Smooth muscle cell (in vitro differentiated cells): ENCODE measurements around the gene TACC2. TPM values are rescaled to one million over a fixed set of nuclear protein-coding genes. Genes with fewer than 3 reads are reported as not detected.
"Not testable (repeated sequence)": the region's sequence is repeated elsewhere in the genome, so short reads cannot be mapped to it uniquely, and the experiment has no call there.

Experiments
- DNase-seq: peaks from one replicate; lab custom pipeline; 2025; ENCODE audit not compliant: unreplicated experiment; lab: John Stamatoyannopoulos, UW
- H2AFZ ChIP-seq: fragments of 200-600 bp; sonication (generic); 2 replicates; pipeline ENCODE4 v1.6.0; 2016; ENCODE audit warnings: antibody characterized with exemption, low read depth, mild to moderate bottlenecking
- H3F3A ChIP-seq: fragments of 200-600 bp; sonication (generic); 2 replicates; pipeline ENCODE4 v1.6.0; 2017; ENCODE audit warnings: antibody characterized with exemption, low read depth
- H3K27ac ChIP-seq: fragments of 200-600 bp; sonication (generic); 2 replicates; pipeline ENCODE4 v1.5.1; 2016; ENCODE audit warnings: low read depth, mild to moderate bottlenecking
- H3K27me3 ChIP-seq: fragments of 200-600 bp; sonication (generic); 2 replicates; pipeline ENCODE4 v1.6.1; 2016; ENCODE audit warnings: low read depth, mild to moderate bottlenecking
- H3K36me3 ChIP-seq: fragments of 200-600 bp; sonication (generic); 2 replicates; pipeline ENCODE4 v1.5.1; 2016; ENCODE audit warnings: low read depth
- H3K4me1 ChIP-seq: fragments of 200-600 bp; sonication (generic); 2 replicates; pipeline ENCODE4 v1.5.1; 2016; ENCODE audit warnings: low read depth
- H3K4me2 ChIP-seq: fragments of 200-600 bp; sonication (generic); 2 replicates; pipeline ENCODE4 v1.6.0; 2016; ENCODE audit warnings: mild to moderate bottlenecking
- H3K4me3 ChIP-seq: fragments of 200-600 bp; sonication (generic); 2 replicates; pipeline ENCODE4 v1.5.1; 2016; ENCODE audit warnings: mild to moderate bottlenecking
- H3K79me2 ChIP-seq: fragments of 200-600 bp; sonication (generic); 2 replicates; pipeline ENCODE4 v1.6.0; 2016; ENCODE audit warnings: low read depth, mild to moderate bottlenecking
- H3K9ac ChIP-seq: fragments of 200-600 bp; sonication (generic); 2 replicates; pipeline ENCODE4 v1.6.0; 2016; ENCODE audit warnings: low read depth
- H3K9me3 ChIP-seq: fragments of 200-600 bp; sonication (generic); replicated peaks from 2 replicates; pipeline ENCODE4 v1.5.1; 2016; ENCODE audit warnings: low read depth
- H4K20me1 ChIP-seq: fragments of 200-600 bp; sonication (generic); 2 replicates; pipeline ENCODE4 v1.6.0; 2016; ENCODE audit warnings: low read depth
- WGBS: methylation state at CpG from one replicate; pipeline ENCODE4 v1.1.7; 2016; ENCODE audit warnings: low lambda C conversion rate; 5-methylcytosine and 5-hydroxymethylcytosine counted together
- polyA plus RNA-seq: library from polyadenylated mRNA; unstranded; fragments of >200 nt; fragmentation: Nextera tagmentation; extraction: Ambion mirVana; gene quantifications from 2 replicates; pipeline ENCODE4 v1.2.1, GENCODE V29; 2016
- total RNA-seq: library from RNA; depleted of rRNA; stranded (reverse); fragments of >200 nt; gene quantifications from 2 replicates; pipeline ENCODE4 v1.2.3, GENCODE V29; 2014
- TF ChIP-seq, protein P1 (sequence below): fragments of 200-600 bp; sonication (generic); IDR thresholded peaks from 2 replicates; pipeline ENCODE4 v1.5.1; 2017; ENCODE audit warnings: borderline replicate concordance, mild to moderate bottlenecking, antibody characterized with exemption; ENCODE audit not compliant: insufficient read depth, poor library complexity, severe bottlenecking

TACC2 gene
- total and polyA plus RNA-seq, 2 experiments from 2014 or later = 2.8 to 7.6 TPM

DNA sequence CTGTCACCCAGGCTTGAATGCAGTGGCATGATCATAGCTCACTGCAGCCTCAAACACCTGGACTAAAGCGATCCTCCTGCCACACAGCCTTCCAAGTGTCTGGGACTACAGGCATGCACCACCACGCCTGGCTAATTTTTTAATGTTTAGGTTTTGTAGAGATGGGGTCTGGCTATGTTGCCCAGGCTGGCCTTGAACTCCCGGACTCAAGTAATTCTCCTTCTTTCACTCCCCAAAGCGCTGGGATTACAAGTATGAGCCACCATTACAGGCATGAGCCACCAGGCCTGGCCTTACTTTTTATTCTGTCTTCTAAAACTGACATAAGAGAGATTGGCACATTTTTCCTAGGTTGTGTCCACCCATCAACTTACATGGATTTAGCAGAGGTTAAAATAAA, 33.3 kb downstream of the TACC2 start:
- Histone ChIP-seq H2AFZ (no peak overlapping the region), H3K79me2 (no peaks in the 10 kb centered on the region), H3K9me3 (no peaks in the 10 kb centered on the region), H4K20me1 (no peaks in the 10 kb centered on the region), H3F3A (no peaks in the 10 kb centered on the region), H3K4me2 (no peak overlapping the region), H3K27me3 (no peaks in the 10 kb centered on the region), H3K9ac (no peak overlapping the region), H3K4me1 (peaks cover 25% of the 10 kb centered on the region), H3K27ac (no peak overlapping the region), H3K4me3 (no peak overlapping the region), H3K36me3 (no peaks in the 10 kb centered on the region)
- WGBS = 94% methylated on average over 4 of the region's 4 CpGs
- TF ChIP-seq, protein P1, sequence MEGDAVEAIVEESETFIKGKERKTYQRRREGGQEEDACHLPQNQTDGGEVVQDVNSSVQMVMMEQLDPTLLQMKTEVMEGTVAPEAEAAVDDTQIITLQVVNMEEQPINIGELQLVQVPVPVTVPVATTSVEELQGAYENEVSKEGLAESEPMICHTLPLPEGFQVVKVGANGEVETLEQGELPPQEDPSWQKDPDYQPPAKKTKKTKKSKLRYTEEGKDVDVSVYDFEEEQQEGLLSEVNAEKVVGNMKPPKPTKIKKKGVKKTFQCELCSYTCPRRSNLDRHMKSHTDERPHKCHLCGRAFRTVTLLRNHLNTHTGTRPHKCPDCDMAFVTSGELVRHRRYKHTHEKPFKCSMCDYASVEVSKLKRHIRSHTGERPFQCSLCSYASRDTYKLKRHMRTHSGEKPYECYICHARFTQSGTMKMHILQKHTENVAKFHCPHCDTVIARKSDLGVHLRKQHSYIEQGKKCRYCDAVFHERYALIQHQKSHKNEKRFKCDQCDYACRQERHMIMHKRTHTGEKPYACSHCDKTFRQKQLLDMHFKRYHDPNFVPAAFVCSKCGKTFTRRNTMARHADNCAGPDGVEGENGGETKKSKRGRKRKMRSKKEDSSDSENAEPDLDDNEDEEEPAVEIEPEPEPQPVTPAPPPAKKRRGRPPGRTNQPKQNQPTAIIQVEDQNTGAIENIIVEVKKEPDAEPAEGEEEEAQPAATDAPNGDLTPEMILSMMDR = no peak
- DNase-seq = no peak

DNA sequence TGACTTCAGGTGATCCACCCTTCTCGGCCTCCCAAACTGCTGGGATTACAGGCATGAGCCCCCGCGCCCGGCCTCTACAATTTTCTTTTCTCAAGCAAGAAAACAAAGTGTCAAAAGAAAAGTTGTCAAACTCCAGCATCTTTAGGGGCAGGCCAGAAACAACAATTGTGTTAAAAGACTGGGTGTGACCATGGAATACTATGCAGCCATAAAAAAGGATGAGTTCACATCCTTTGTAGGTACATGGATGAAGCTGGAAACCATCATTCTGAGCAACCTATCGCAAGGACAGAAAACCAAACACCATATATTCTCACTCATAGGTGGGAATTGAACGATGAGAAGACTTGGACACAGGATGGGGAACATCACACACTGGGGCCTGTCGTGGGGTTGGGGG, 34.3 kb downstream of the TACC2 start:
- H3K9me3 ChIP-seq, H3F3A ChIP-seq, H3K27me3 ChIP-seq, H3K36me3 ChIP-seq, H3K9ac ChIP-seq, H2AFZ ChIP-seq, H3K4me2 ChIP-seq, H3K79me2 ChIP-seq, H4K20me1 ChIP-seq, DNase-seq, H3K27ac ChIP-seq, H3K4me3 ChIP-seq: not testable (repeated sequence)
- 96% methylated on average over 7 of the region's 7 CpGs for WGBS
- H3K4me1 ChIP-seq = peaks cover 22% of the 10 kb centered on the region

- TF ChIP-seq, protein P1 = no peak
- no peak overlapping the region for H3K9ac ChIP-seq
- no peaks in the 10 kb centered on the region for H3K9me3 ChIP-seq
- H3K36me3 ChIP-seq = no peaks in the 10 kb centered on the region
- H3K27me3 ChIP-seq = no peaks in the 10 kb centered on the region
- 95% methylated on average over 8 of the region's 8 CpGs for WGBS
- no peaks in the 10 kb centered on the region for H3F3A ChIP-seq
- no peaks in the 10 kb centered on the region for H4K20me1 ChIP-seq
- no peak for DNase-seq
- no peak overlapping the region for H3K4me3 ChIP-seq
- H3K4me2 ChIP-seq = no peak overlapping the region
- no peak overlapping the region for H3K27ac ChIP-seq
- no peaks in the 10 kb centered on the region for H3K4me1 ChIP-seq
- no peak overlapping the region for H2AFZ ChIP-seq
- no peaks in the 10 kb centered on the region for H3K79me2 ChIP-seq
Measured at GRCh38 chr10:122029499-122030199, 40.7 kb downstream of the TACC2 start.

- TF ChIP-seq, protein P1 = no peak
- Histone ChIP-seq H3K9me3 (no peaks in the 10 kb centered on the region), H3K36me3 (no peaks in the 10 kb centered on the region), H3K27ac (no peak overlapping the region), H2AFZ (no peak overlapping the region), H3K27me3 (no peaks in the 10 kb centered on the region), H3K4me3 (no peak overlapping the region), H4K20me1 (no peaks in the 10 kb centered on the region), H3K9ac (no peak overlapping the region), H3F3A (no peaks in the 10 kb centered on the region), H3K4me2 (no peak overlapping the region), H3K4me1 (no peaks in the 10 kb centered on the region), H3K79me2 (no peaks in the 10 kb centered on the region)
- DNase-seq = no peak
- WGBS = 85% methylated on average over 7 of the region's 7 CpGs
Measured at GRCh38 chr10:122030200-122030552, 41.2 kb downstream of the TACC2 start.
